HG02852 (cell line): ENCODE results near the gene FGFRL1.

Experiments used
- ATAC-seq: cut with Tn5 transposase; IDR thresholded peaks from one replicate; pipeline ENCODE4 v1.9.1; 2021; ENCODE audit warnings: mild to moderate bottlenecking, moderate library complexity; ENCODE audit not compliant: unreplicated experiment

Gene FGFRL1

DNA sequence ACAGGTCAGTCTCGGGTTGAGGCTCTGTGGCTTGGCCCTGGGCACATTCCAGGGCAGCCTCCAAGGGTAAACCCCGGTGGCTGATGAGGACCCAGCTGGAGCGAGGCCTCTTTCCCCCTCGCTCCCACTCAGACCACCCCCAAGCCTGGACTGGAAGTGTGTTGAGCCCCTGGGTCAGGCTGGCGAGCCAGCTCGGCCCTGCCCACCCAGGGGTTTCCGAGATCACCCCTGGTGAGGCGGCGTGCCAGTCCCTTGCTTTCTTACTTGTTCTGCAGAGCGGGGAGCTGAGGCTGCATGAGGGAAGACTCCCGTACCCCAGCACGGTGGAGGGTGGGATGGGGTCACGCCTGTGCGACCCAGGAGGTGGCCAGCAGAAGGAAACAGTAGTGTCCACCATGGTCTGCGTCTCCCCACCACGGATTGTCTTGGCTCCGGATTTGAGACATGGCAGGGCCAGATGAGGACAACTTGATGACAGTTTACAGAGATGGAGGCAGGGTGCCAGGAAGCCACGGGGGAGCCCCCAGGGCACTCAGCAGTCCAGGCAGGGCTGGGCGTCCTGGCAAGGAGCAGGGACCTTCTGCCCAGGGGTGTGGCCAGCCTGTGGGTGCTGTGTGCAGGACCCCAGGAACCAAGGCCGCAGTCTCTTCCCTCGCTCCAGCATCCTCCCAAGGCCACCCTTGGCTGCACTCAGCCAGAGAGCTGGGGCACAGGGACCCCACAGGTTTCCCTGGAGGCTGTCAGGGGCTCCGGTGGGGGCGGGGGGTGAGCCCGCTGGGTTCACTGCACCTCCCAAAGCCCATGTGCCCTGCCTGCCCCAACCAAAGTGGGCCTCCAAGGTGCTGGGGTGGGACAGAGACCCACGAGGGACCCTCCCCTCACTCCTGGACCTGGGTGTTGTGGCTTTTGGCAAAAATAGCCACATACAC is 6.6 kb upstream of the FGFRL1 start:
- ATAC-seq, result no peak

DNA sequence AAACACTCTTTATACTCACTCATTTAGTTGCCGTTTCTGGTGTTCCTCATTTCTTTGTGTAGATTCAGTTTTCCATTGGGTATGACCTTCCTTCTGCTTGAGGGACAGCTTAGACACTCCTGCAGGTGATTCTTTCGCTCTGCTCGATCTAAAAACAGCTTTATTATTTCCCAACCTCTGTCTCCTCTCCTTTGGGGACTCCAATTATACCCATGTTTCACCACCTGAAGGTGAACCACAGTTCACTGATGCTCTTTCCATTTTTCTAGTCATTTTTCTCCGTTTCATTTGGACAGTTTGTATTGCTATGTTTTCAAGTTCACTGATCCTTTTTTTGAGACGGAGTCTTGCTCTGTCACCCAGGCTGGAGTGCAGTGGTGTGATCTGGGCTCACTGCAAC is 4.6 kb upstream of the FGFRL1 start:
- ATAC-seq, result no peak

DNA sequence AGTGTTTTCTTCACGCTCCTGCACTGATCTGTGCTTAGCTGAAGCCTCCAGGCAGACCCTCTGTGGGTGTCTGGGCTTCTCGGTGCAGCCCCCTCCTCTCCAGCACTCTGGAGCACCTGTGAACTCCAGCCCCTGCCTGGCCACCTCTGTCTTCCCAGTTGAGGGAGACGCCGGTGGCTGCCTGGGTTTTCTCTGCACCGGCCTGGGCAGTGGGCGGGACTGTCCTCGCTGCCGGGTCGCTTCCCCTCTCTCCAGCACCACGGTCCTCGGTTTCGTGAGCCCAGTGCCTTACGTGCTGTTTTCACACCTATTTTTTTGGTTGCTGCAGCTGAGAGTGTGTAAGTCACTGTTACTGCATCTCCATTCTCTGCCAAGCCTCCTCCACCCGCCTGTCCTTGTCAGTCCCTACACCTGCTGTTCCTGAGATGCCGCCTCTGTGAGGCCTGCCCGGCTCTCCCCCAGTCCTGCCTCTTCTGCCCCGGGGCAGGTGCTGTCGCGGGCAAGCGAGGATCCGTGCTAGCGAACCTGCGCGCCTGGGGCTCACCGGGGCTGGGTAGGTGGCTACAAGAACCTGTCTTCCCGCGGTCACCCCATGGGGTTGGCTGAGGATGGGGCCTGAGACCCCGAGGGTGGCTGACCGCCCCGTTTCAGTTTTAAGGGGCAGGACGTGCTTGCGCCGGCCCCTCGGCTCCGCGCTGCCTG is 2.4 kb upstream of the FGFRL1 start:
- no peak for ATAC-seq

DNA sequence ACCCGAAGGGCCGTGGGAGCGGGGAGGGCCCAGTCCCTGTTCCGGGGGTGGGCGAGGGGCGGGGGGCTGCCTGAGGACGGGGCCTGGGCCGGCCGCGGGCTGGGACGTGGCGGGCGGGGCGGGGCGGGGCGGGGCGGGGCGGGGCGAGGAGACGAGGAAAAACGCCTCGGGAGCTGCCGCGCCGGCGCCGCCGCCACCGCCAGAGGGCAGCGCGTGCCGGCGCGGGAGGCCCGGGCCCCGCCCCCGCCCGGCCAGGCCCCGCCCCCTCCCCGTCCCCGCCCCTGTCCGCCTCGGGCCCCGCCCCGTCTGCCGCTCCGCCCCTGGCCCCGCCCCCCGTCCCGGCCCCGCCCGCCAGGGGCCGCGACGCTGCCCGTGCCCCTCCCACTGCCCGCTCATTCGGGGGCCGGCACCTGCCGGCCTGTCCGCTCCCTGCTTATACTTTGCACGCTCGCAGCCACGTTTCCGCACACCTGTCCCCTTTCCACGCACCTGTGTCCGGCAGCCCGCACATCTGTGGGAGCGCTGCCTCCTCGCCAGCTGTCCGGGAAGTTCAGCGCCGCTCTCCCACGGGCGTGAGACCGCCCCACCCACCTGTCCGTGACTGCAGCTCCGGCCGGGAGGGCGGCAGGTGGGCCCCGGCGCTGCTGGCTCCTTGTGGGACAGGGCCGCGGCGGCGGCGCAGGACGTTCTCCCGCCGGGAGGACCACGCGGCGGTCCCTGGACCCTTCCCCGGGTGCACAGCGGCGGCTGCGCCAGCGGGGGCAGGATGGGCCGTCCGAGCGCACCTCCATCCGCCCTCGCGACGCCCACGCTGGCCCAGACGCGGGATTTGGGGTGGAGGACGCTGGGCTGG is 1.7 kb upstream of the FGFRL1 start:
- ATAC-seq, result peak; percentile 46

DNA sequence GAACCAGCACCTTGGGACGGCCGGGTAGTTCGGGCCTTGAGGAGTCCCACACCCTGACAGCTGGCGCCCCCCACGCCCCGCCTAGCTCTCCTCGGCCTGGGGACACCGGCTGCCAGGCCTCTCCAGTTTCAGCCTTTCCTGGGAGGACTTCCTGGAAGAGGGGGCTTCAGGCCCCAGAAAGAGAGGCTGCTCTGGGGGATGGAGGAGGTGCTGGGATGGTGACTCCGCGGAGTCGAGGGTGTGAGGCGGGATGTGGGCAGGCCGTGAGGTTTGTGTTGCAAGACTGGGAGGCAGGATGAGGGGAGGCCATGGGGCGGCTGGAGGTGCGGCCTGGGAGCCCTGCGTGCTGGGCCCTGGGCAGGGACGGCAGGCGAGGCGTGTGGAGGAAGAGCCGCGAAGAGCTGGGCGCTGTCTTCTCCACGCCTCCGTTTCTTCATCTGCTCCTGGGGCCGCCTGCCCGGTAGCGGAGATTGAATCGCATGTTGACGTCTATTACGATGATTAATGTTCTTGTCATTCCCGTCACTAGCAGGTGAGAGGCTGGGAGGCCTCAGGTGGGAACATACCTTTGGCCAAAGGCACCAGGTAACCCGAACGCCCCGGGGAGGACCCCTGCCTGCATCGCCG is 918 bp upstream of the FGFRL1 start:
- ATAC-seq, result peak; percentile 9

DNA sequence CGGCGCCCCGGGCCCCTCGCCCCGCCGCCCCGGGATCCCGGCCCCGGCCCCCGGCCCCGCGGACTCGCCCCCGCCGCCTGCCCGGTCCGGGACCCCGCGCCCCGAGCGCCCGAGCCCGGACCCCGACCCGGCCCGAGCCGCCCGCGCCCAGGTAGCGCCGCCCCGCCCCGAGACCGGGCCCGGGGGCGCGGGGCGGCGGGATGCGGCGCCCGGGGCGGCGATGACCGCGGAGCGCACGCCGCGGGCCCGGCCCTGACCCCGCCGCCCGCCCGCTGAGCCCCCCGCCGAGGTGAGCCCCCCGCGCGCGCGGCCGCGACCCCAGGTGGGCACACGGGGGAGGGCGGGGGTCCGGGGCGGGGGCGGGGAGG is 224 bp downstream of the FGFRL1 start:
- no peak for ATAC-seq

DNA sequence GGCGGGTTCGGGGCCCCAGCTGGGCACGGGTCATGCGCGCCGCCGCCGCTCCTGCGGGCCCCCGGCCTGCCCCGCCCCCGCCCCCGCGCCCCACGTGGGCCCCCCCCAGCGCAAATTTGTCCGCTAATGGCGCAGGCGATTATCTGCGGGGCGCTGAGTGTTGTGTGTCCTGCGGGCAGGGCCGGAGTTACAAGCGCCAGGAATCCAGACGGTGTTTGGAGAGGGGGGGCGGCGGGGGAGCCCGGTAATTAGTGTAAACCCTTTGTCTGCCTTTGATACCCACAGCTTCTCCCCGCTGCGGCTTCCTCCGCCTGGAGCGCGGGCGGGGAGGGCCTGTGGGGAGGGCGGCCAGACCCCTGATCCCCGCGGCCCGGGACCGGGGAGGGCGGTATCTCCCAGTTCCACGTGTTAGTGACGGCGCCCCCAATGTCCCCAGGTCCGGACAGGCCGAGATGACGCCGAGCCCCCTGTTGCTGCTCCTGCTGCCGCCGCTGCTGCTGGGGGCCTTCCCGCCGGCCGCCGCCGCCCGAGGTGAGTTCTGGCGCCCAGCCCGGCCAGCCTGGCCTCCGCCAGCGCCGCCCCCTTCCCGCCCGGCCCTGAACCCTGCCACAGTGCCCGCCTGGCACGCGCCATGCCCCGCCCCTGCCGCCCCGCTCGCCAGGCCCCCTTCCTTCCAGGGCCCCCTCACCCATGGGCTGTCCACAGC is 761 bp downstream of the FGFRL1 start:
- no peak for ATAC-seq

DNA sequence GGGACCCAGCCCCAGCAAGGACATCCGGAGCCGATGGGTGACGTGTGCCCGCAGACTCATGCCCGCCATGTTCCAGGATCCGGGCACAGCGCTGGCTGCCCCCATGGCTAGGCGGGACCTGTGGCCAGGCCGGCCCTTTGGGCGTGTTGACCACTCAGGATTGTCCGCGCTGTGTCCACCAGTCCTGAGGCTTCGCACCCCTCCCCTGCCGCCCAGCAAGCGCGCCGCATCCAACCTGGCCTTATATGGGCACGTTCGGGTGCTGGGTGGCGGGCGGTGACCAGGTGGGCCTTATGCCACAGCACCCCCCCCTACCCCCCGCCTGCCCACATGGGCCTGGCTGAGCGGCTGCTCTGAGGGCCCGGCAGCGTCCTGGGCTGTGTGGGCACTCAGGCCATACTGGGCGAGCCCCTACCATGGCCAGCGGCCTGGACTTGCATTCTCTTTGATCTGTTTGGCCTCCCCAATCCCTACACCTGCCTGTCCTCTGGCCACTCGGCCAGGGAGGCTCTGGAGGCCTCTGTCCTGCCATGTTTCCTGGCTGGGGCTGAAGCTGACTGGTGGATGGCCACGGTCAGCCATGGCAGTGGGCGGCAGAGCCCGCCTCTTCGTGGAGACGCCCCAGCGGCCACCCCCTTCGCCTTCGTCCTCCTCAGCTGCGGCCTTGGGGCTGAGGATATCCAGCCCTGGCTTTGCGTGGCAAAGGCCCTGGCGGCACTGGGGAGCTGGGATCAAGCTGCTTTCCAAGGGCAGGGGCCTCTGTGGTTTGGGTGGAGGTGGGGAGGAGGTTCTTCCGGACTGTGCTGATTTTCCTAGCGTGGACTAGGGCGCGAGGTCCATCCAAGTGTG is 2.0 kb downstream of the FGFRL1 start:
- no peak for ATAC-seq

DNA sequence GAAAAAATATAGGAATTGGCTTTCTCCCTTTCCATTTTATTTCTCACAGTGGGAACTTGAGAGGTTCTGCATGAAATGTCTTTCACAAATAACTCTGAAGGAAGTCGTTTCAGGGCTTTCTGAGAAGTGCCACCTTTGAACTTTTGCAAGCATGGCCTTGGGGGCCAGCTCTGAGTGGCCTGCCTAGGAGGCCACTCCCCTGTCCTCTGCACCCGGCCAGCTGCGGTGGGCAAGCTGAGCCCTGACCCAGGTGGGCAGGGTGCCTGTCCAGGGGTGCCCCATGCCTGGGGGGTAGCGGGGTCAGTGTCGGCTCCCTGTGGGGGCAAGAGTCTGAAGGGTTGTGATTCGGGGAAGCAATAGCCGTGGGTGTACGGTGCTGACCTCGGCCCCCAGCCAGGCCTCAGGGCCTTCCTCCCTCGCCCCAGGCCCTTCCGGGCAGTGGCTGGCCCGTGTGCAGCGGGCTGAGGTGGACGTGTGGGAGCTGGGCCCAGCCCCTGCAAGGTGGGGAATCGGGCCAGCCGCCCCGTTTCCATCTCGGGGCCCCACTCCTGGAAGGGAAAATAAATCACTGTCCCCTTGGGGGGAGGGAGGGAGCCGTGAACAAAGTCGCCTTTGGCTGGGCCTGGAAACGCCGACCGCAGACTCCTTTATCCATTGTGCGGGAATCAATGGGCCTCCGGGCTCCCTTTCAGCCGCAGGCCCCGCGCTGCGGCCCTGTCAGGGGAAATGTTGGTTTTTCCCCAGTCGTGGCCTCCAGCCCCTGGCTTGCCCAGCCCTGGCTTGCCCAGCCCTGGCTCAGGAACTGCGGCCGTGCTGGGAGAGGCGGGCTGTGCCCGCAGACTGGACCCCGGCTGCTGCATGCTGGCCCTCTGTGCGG is 3.1 kb downstream of the FGFRL1 start:
- ATAC-seq, result no peak

DNA sequence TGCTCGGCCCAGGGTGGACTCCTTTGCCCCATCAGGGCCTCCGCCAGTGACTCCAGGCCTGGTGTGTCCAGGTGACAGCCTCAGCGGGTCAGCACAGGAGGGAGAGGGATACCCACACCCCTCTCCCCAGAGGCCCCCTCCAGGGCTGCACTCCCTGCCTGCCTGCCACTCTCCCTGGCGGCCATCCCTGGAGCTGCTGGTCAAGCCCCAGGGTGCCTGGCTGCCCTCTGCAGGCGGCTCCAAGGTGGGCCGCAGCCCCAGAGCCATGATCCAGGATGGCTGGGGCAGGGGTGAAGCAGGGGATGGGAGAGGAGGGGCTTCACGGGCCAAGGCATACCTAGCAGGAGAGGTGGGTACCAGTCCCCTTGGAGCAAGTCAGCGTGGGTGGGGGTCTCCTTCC is 3.8 kb downstream of the FGFRL1 start:
- no peak for ATAC-seq

DNA sequence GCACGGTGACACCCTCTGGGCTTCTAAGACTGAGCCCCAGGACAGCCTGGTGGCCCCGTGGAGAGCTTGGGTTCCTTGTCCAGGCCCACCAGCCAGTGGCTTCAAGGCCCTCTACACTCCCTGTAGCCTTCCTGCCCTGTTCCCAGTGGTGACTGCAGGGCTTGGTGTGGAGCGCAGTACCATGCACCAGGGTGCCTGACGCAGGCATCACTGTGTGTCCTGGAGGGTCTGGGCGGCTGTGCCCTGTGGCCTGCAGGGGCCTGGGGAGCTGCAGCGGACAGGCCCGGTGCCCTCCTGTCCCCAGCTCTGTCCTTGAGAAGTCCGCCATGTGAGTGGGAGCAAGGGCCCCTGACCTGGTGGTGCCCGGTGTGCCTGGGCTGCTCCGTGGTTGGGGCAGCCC is 4.3 kb downstream of the FGFRL1 start:
- no peak for ATAC-seq

DNA sequence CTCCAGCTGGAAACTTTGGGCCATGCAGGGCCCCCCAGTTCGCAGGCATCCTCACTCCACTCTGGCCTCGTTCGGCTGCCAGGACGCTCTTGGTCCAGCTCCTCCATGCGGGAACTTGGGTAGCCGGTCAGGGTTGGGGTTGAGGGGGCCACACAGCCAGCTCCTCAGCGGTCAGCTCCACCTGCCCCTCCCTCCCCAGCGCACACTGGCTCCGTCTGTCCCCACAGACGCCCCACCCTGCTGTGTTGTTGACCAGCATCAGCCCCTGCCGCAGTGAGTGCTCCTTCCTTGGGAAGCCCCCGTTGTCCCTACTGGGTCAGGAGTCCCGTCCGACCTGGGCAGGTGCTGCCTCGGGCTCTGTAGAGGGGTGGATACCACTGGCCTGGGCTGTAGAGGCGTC is 5.8 kb downstream of the FGFRL1 start:
- no peak for ATAC-seq

DNA sequence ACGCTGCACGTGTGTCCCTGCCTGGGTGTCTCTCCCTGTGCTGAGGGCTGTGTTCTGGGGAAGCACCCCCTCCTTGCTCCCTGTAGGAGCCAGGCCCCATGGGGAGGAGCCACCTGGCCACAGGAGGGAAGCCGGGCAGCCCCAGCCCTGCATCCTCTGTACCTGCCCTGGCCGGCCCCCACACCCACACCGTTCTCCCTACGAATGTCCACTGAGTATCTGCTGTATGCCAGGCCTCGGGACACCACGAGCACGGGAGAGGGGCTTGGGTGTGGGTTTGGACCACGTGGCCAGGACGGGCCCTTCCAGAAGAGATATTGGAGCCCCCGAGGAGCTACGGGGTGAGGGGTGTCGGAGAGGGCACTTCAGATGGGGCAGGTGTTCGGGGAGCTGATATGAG is 6.3 kb downstream of the FGFRL1 start:
- ATAC-seq, result no peak

DNA sequence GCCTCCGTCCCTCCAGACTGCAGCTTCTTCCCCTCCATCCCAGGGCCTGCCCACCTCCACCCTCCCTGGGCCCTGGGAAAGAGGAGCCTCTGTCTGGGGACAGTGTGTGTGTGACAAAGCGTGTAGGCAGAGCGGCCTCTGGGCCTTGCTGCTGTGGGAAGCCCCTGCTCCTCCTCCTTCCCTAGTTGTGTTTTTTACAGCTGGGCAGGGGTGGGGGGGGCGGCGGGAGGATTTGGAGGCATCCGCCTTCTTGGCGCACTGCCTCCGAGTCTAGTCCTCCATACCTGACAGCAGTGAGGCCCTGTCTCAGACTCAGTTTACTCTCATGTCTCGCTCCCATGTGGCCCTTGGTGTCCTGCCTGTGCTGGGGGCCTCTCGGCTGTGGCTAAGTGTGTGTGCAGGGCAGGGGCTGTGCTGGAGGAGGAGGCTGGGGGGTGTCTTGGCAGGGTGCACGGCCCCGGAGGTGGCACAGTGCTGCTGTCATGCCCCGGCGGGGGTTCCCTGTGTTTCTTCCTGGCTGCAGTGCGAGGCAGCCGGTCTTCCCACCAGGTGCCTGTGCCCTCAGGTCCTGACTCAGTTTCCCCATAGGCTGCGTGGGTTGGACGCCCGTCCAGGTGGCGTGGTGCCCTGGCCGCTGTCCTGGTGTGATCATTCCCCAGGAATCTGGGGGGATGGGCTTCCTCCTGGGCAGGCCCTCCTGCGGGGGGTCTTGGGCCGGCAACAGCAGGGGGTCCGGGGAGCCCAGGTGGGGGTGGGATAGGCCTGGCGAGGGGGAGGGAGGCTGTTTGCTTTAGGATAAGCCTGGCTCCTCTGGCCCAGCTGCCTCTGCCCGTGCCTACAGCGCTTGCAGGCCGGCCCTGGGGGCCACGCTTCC is 7.0 kb downstream of the FGFRL1 start:
- ATAC-seq, result no peak

DNA sequence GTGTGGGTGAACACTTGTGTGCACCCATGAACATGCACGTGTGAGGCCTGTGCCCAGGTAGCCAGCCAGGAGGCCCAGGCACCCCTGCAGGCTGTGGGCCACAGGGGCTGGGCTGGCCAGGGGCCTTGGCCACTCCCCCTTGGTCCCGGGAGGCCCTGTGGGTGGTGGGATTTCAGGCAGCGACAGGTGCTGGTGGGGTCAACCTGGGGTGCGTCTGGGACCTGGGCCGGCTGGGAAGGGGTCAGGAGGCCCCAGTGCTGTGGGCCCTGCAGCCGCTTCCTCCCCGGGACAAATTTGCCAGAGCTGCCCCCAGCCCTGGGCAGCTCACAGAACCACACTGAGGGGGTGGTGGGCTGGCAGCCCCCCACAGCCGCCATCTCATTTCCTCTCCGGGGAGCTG is 7.9 kb downstream of the FGFRL1 start:
- ATAC-seq, result no peak

DNA sequence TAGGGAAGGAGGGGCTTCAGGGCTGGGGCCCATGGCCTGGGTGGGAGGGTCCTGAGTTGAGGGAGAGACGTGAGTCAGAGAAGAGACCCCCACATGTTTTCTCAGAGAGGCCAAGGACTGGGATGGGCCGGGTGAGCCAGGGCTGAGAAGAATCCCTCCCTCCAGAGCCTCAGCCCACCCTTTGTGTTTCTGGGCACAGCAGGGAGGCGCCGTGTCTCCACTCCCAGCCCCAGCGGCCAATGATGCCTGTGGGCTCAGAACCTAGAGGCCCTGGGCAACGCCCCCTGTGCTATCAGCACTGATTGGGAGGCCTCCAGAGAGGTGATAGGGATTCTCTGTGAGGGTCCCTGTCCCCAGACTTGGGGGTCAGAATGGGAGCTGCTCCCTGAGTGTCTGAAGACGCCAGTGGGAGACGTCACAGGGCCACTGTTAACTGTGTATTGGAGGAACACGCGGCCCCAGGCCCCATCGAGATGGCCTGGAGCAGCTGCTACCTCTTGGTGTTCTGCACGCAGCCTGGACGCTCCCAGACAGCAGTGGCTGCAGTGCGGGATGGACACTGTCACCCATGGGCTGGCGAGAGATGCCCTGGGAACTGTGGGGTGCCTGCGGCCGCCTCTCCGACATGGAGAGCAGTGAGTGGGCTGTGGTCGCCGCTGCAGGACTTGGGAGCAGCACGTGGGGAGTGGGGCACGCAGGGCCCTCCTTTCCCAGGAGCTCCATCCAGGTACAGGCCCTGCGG is 8.5 kb downstream of the FGFRL1 start:
- ATAC-seq, result no peak
